ENCODE measurements around the gene COPS6. TPM values are rescaled to one million over a fixed set of nuclear protein-coding genes. Genes with fewer than 3 reads are reported as not detected.
A peak's percentile ranks its signal among the peaks of the same experiment; 100 is the strongest.

COPS6 gene
- total and polyA plus RNA-seq, 3 donors from 2014 or later, result 88.1 to 141 (median 99.5) TPM

- TF ChIP-seq CTCF (IDR thresholded peaks at IDR 0.05) (no peak), POLR2A (IDR thresholded peaks at IDR 0.05) (no peak)
- intact Hi-C loops (cut with DNase I; ENCODE audit: low total_unique reads), result no loop called here
- Histone ChIP-seq H3K9me3 (no peaks in the 10 kb centered on the region), H3K4me1 (peaks cover 4% of the 10 kb centered on the region), H3K36me3 (ENCODE audit: low read depth, missing control alignments) (no peaks in the 10 kb centered on the region), H3K27ac (no peak overlapping the region), H3K27me3 (no peaks in the 10 kb centered on the region), H3K4me3 (no peak overlapping the region)
- no peak for DNase-seq
- 91% methylated on average over 7 of the region's 7 CpGs for WGBS, 2 donors
Measured at GRCh38 chr7:100115026-100115425, 26.3 kb downstream of the COPS6 start.

GRCh38 chr7:100118388-100119071 is 29.8 kb downstream of the COPS6 start:
- H3K27me3 ChIP-seq, result no peaks in the 10 kb centered on the region
- intact Hi-C loops (cut with DNase I; ENCODE audit: low total_unique reads), result no loop called here
- no peak for DNase-seq
- no peaks in the 10 kb centered on the region for H3K36me3 ChIP-seq (ENCODE audit: low read depth, missing control alignments)
- H3K27ac ChIP-seq, result peak overlapping the region in 1 of 2 donors; percentile 93
- H3K9me3 ChIP-seq, result no peaks in the 10 kb centered on the region
- peak overlapping the region; percentile 66 to 73 for H3K4me3 ChIP-seq
- peaks cover 12% of the 10 kb centered on the region for H3K4me1 ChIP-seq
- no peak for TF ChIP-seq CTCF (IDR thresholded peaks at IDR 0.05)
- TF ChIP-seq POLR2A (IDR thresholded peaks at IDR 0.05), result no peak
- WGBS, 2 donors, result 12 to 15% methylated on average over 18 of the region's 18 CpGs

- Histone ChIP-seq H3K27me3 (no peaks in the 10 kb centered on the region), H3K9me3 (no peaks in the 10 kb centered on the region), H3K4me1 (peaks cover 14% of the 10 kb centered on the region), H3K27ac (peak within 1 kb of the TSS; percentile 72 to 93), H3K4me3 (peak within 1 kb of the TSS; percentile 66 to 73), H3K36me3 (ENCODE audit: low read depth, missing control alignments) (no peaks in the 10 kb centered on the region)
- DNase-seq, result peak; percentile 97
- 0% methylated on average over 21 to 47 of the region's 49 CpGs for WGBS, 2 donors
- no peak for TF ChIP-seq CTCF (IDR thresholded peaks at IDR 0.05)
- TF ChIP-seq POLR2A (IDR thresholded peaks at IDR 0.05), result no peak
- intact Hi-C loops (cut with DNase I; ENCODE audit: low total_unique reads), result no loop called here
Measured at GRCh38 chr7:100119072-100119969, 30.6 kb downstream of the COPS6 start, which contains the start of the genes CNPY4 and TAF6. Gene CNPY4, plus strand, starts transcription at chr7:100119634. Its CDS starts 111 bp downstream, at chr7:100119745. Gene TAF6, minus strand, starts transcription at chr7:100119358. Its CDS starts 5,149 bp downstream, at chr7:100114209.

GRCh38 chr7:100119970-100120732 is 31.4 kb downstream of the COPS6 start:
- peak overlapping the region in 1 of 2 donors; percentile 93 for H3K27ac ChIP-seq
- H3K36me3 ChIP-seq (ENCODE audit: low read depth, missing control alignments), result no peaks in the 10 kb centered on the region
- 8 to 13% methylated on average over 14 to 19 of the region's 19 CpGs for WGBS, 2 donors
- TF ChIP-seq POLR2A (IDR thresholded peaks at IDR 0.05) (no peak), CTCF (IDR thresholded peaks at IDR 0.05) (no peak)
- DNase-seq, result peak; percentile 79
- H3K27me3 ChIP-seq, result no peaks in the 10 kb centered on the region
- peak overlapping the region; percentile 66 to 73 for H3K4me3 ChIP-seq
- H3K4me1 ChIP-seq, result peaks cover 15% of the 10 kb centered on the region
- H3K9me3 ChIP-seq, result no peaks in the 10 kb centered on the region
- intact Hi-C loops (cut with DNase I; ENCODE audit: low total_unique reads), result no loop called here
